ENCODE measurements around the gene SURF4. TPM values are rescaled to one million over a fixed set of nuclear protein-coding genes. Genes with fewer than 3 reads are reported as not detected.

The SURF4 gene
- total RNA-seq, 1 donor = 392 TPM

GRCh38 chr9:133384736-133385321 is 9.0 kb upstream of the SURF4 start:
- Histone ChIP-seq H3K27me3 (ENCODE audit: insufficient read depth, low read length) (no peaks in the 10 kb centered on the region), H3K4me3 (ENCODE audit: insufficient read depth, low read length) (no peak overlapping the region), H3K9me3 (ENCODE audit: low read depth, low read length) (no peaks in the 10 kb centered on the region), H3K79me2 (ENCODE audit: insufficient read depth, low read length) (no peaks in the 10 kb centered on the region), H3K4me2 (ENCODE audit: insufficient read depth, low read length) (no peak overlapping the region), H3K4me1 (ENCODE audit: insufficient read depth, low read length) (no peaks in the 10 kb centered on the region), H3K27ac (ENCODE audit: low read depth, low read length) (no peak overlapping the region), H2AFZ (ENCODE audit: low read length) (no peak overlapping the region), H3K36me3 (ENCODE audit: insufficient read depth, low read length) (no peaks in the 10 kb centered on the region), H4K20me1 (ENCODE audit: insufficient read depth, low read length) (no peaks in the 10 kb centered on the region)
- TF ChIP-seq, protein P1, sequence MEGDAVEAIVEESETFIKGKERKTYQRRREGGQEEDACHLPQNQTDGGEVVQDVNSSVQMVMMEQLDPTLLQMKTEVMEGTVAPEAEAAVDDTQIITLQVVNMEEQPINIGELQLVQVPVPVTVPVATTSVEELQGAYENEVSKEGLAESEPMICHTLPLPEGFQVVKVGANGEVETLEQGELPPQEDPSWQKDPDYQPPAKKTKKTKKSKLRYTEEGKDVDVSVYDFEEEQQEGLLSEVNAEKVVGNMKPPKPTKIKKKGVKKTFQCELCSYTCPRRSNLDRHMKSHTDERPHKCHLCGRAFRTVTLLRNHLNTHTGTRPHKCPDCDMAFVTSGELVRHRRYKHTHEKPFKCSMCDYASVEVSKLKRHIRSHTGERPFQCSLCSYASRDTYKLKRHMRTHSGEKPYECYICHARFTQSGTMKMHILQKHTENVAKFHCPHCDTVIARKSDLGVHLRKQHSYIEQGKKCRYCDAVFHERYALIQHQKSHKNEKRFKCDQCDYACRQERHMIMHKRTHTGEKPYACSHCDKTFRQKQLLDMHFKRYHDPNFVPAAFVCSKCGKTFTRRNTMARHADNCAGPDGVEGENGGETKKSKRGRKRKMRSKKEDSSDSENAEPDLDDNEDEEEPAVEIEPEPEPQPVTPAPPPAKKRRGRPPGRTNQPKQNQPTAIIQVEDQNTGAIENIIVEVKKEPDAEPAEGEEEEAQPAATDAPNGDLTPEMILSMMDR (IDR thresholded peaks at IDR 0.05; ENCODE audit: extremely low read depth, low read depth, low read length) = no peak
- peak; percentile 49 for DNase-seq (ENCODE audit: insufficient read length, low spot score, missing footprints)

- no peaks in the 10 kb centered on the region for H3K4me1 ChIP-seq (ENCODE audit: insufficient read depth, low read length)
- no peak overlapping the region for H3K4me3 ChIP-seq (ENCODE audit: insufficient read depth, low read length)
- DNase-seq (ENCODE audit: insufficient read length, low spot score, missing footprints) = no peak
- no peaks in the 10 kb centered on the region for H4K20me1 ChIP-seq (ENCODE audit: insufficient read depth, low read length)
- H3K27me3 ChIP-seq (ENCODE audit: insufficient read depth, low read length) = no peaks in the 10 kb centered on the region
- TF ChIP-seq, protein P1 (IDR thresholded peaks at IDR 0.05; ENCODE audit: extremely low read depth, low read depth, low read length) = no peak
- H3K27ac ChIP-seq (ENCODE audit: low read depth, low read length) = no peak overlapping the region
- H3K4me2 ChIP-seq (ENCODE audit: insufficient read depth, low read length) = no peak overlapping the region
- H3K36me3 ChIP-seq (ENCODE audit: insufficient read depth, low read length) = no peaks in the 10 kb centered on the region
- no peaks in the 10 kb centered on the region for H3K79me2 ChIP-seq (ENCODE audit: insufficient read depth, low read length)
- H2AFZ ChIP-seq (ENCODE audit: low read length) = no peak overlapping the region
- no peaks in the 10 kb centered on the region for H3K9me3 ChIP-seq (ENCODE audit: low read depth, low read length)
Measured at GRCh38 chr9:133383438-133383837, 7.6 kb upstream of the SURF4 start.

DNA sequence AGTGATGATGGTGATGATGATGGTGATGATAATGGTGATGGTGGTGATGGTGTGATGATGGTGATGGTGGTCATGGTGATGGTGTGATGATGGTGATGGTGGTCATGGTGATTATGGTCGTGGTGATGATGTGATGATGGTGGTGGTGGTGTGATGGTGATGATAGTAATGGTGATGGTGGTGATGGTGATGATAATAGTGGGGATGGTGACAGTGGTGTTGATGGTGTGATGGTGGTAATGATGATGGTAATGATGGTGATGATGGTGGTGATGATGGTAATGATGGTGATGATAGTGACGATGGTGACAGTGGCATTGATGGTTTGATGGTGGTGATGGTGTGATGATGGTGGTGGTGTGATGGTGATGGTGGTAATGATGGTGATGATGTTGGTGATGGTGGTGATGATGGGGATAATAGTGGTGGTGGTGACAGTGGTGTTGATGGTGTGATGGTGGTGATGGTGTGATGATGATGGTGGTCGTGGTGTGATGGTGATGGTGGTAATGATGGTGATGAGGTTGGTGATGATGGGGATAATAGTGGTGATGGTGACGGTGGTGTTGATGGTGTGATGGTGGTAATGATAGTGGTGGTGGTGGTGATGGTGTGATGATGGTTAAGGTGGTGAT is 6.8 kb upstream of the SURF4 start:
- Histone ChIP-seq H3K4me2 (ENCODE audit: insufficient read depth, low read length) (no peak overlapping the region), H3K27me3 (ENCODE audit: insufficient read depth, low read length) (no peaks in the 10 kb centered on the region), H3K4me1 (ENCODE audit: insufficient read depth, low read length) (no peaks in the 10 kb centered on the region), H2AFZ (ENCODE audit: low read length) (no peak overlapping the region), H3K27ac (ENCODE audit: low read depth, low read length) (no peak overlapping the region), H4K20me1 (ENCODE audit: insufficient read depth, low read length) (no peaks in the 10 kb centered on the region), H3K4me3 (ENCODE audit: insufficient read depth, low read length) (no peak overlapping the region), H3K79me2 (ENCODE audit: insufficient read depth, low read length) (no peaks in the 10 kb centered on the region), H3K36me3 (ENCODE audit: insufficient read depth, low read length) (no peaks in the 10 kb centered on the region), H3K9me3 (ENCODE audit: low read depth, low read length) (no peaks in the 10 kb centered on the region)
- TF ChIP-seq, protein P1 (IDR thresholded peaks at IDR 0.05; ENCODE audit: extremely low read depth, low read depth, low read length) = no peak
- DNase-seq (ENCODE audit: insufficient read length, low spot score, missing footprints) = no peak

DNA sequence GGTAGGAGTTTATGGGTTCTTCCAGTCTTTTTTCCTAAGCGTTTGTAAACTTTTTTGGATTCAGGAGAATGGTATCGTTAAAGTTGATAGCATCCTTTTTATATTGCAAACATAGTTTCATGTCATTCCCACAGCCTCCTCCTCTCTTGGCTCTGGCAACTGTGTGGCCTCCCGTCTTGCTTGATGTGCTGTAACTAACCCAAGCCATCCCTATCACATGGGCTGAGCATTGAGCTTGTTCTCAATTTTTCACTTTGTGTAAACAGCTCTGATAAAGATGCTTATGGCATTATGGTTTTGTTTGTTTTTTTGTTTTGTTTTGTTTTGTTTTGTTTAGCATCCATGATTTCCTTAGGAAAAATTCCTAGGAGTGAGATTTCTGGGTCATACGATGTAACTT is 4.9 kb upstream of the SURF4 start:
- Histone ChIP-seq H3K4me2 (ENCODE audit: insufficient read depth, low read length) (no peak overlapping the region), H3K4me3 (ENCODE audit: insufficient read depth, low read length) (no peak overlapping the region), H3K36me3 (ENCODE audit: insufficient read depth, low read length) (no peaks in the 10 kb centered on the region), H3K27ac (ENCODE audit: low read depth, low read length) (no peak overlapping the region), H3K4me1 (ENCODE audit: insufficient read depth, low read length) (peaks cover 7% of the 10 kb centered on the region), H2AFZ (ENCODE audit: low read length) (no peak overlapping the region), H3K27me3 (ENCODE audit: insufficient read depth, low read length) (no peaks in the 10 kb centered on the region), H3K79me2 (ENCODE audit: insufficient read depth, low read length) (peaks cover 1% of the 10 kb centered on the region), H4K20me1 (ENCODE audit: insufficient read depth, low read length) (no peaks in the 10 kb centered on the region), H3K9me3 (ENCODE audit: low read depth, low read length) (no peaks in the 10 kb centered on the region)
- no peak for DNase-seq (ENCODE audit: insufficient read length, low spot score, missing footprints)
- TF ChIP-seq, protein P1 (IDR thresholded peaks at IDR 0.05; ENCODE audit: extremely low read depth, low read depth, low read length) = no peak

Data from osteoblast (primary cell).